Measurements from ENCODE around the gene ADAMTS12. TPM values are rescaled to one million over a fixed set of nuclear protein-coding genes. Genes with fewer than 3 reads are reported as not detected.
"Not testable (repeated sequence)": the region's sequence is repeated elsewhere in the genome, so short reads cannot be mapped to it uniquely, and the experiment has no call there.

Gene ADAMTS12
- polyA plus RNA-seq, 3 donors: 0.74 to 17.6 (median 2.4) TPM

- H3K27ac ChIP-seq (ENCODE audit: low read depth, low read length): no peak overlapping the region
- WGBS, 3 donors: 53 to 94% (median 90%) methylated on average over 1 of the region's 1 CpG
These were observed 354.6 kb downstream of the ADAMTS12 start for GRCh38 chr5:33537240-33537639.

GRCh38 chr5:33536802-33537201, 355.0 kb downstream of the ADAMTS12 start:
- H3K27ac ChIP-seq (ENCODE audit: low read depth, low read length): no peak overlapping the region
- 36 to 91% (median 82%) methylated on average over 1 of the region's 1 CpG for WGBS, 3 donors

- no peak overlapping the region for H3K27ac ChIP-seq (ENCODE audit: low read depth, low read length)
- WGBS, 3 donors: 69 to 92% (median 78%) methylated on average over 4 of the region's 4 CpGs
These were observed 360.0 kb downstream of the ADAMTS12 start for GRCh38 chr5:33531824-33532223.

GRCh38 chr5:33531037-33531298, 360.8 kb downstream of the ADAMTS12 start:
- no peak overlapping the region for H3K27ac ChIP-seq (ENCODE audit: low read depth, low read length)
- WGBS, 3 donors: 79 to 89% (median 85%) methylated on average over 3 of the region's 3 CpGs

GRCh38 chr5:33530183-33531036, 361.4 kb downstream of the ADAMTS12 start:
- H3K27ac ChIP-seq (ENCODE audit: low read depth, low read length): no peak overlapping the region
- WGBS, 3 donors: 75 to 83% (median 78%) methylated on average over 10 of the region's 10 CpGs

- 80 to 92% (median 82%) methylated on average over 2 of the region's 2 CpGs for WGBS, 3 donors
- no peak overlapping the region for H3K27ac ChIP-seq (ENCODE audit: low read depth, low read length)
These were observed 364.1 kb downstream of the ADAMTS12 start for GRCh38 chr5:33527696-33528095.

GRCh38 chr5:33526755-33527154, 365.0 kb downstream of the ADAMTS12 start:
- H3K27ac ChIP-seq (ENCODE audit: low read depth, low read length): no peak overlapping the region
- 23 to 74% (median 72%) methylated on average over 4 of the region's 4 CpGs for WGBS, 3 donors

- 64 to 87% (median 85%) methylated on average over 2 of the region's 2 CpGs for WGBS, 3 donors
- H3K27ac ChIP-seq (ENCODE audit: low read depth, low read length): no peak overlapping the region
These were observed 367.3 kb downstream of the ADAMTS12 start for GRCh38 chr5:33524476-33524875.

GRCh38 chr5:33523208-33523771, 368.5 kb downstream of the ADAMTS12 start:
- WGBS, 3 donors: 89 to 93% (median 92%) methylated on average over 2 of the region's 2 CpGs
- no peak overlapping the region for H3K27ac ChIP-seq (ENCODE audit: low read depth, low read length)

GRCh38 chr5:33516421-33516820, 375.4 kb downstream of the ADAMTS12 start:
- H3K27ac ChIP-seq (ENCODE audit: low read depth, low read length): no peak overlapping the region
- 29 to 75% (median 72%) methylated on average over 2 of the region's 2 CpGs for WGBS, 3 donors

GRCh38 chr5:33515366-33515765, 376.4 kb downstream of the ADAMTS12 start:
- H3K27ac ChIP-seq (ENCODE audit: low read depth, low read length): not testable (repeated sequence)
- WGBS, 3 donors: 95 to 98% (median 98%) methylated on average over 28 to 32 of the region's 32 CpGs

GRCh38 chr5:33513462-33514185, 378.2 kb downstream of the ADAMTS12 start:
- no peak overlapping the region for H3K27ac ChIP-seq (ENCODE audit: low read depth, low read length)
- 65 to 83% (median 77%) methylated on average over 3 of the region's 3 CpGs for whole genome bisulfite sequencing, 3 donors

- H3K27ac ChIP-seq (ENCODE audit: low read depth, low read length): no peak overlapping the region
These were observed 382.8 kb downstream of the ADAMTS12 start for GRCh38 chr5:33509036-33509435.

GRCh38 chr5:33507426-33507825, 384.4 kb downstream of the ADAMTS12 start:
- WGBS, 3 donors: 93 to 95% (median 94%) methylated on average over 4 of the region's 4 CpGs
- H3K27ac ChIP-seq (ENCODE audit: low read depth, low read length): no peak overlapping the region

More at GRCh38 chr5:33509036-33509435, 382.8 kb downstream of the ADAMTS12 start:
- 90 to 92% (median 90%) methylated on average over 3 of the region's 3 CpGs for WGBS, 3 donors

- WGBS, 3 donors: 72 to 89% (median 74%) methylated on average over 3 of the region's 3 CpGs
- no peak overlapping the region for H3K27ac ChIP-seq (ENCODE audit: low read depth, low read length)
These were observed 387.2 kb downstream of the ADAMTS12 start for GRCh38 chr5:33504570-33504969.

GRCh38 chr5:33501899-33502298, 389.9 kb downstream of the ADAMTS12 start:
- H3K27ac ChIP-seq (ENCODE audit: low read depth, low read length): no peak overlapping the region
- 90 to 94% (median 94%) methylated on average over 26 to 27 of the region's 27 CpGs for WGBS, 3 donors

GRCh38 chr5:33501260-33501659, 390.5 kb downstream of the ADAMTS12 start:
- H3K27ac ChIP-seq (ENCODE audit: low read depth, low read length): no peak overlapping the region
- 93 to 96% (median 94%) methylated on average over 4 of the region's 4 CpGs for WGBS, 3 donors

- WGBS, 3 donors: 17 to 41% (median 19%) methylated on average over 1 of the region's 1 CpG
- no peak overlapping the region for H3K27ac ChIP-seq (ENCODE audit: low read depth, low read length)
These were observed 397.3 kb downstream of the ADAMTS12 start for GRCh38 chr5:33494466-33494865.

- no peak overlapping the region for H3K27ac ChIP-seq (ENCODE audit: low read depth, low read length)
These were observed 399.8 kb downstream of the ADAMTS12 start for GRCh38 chr5:33491941-33492340.

Measured in adipose tissue (tissue), 3 donors.